ENCODE results near the gene AKT2. TPM values are rescaled to one million over a fixed set of nuclear protein-coding genes. Genes with fewer than 3 reads are reported as not detected.

Gene AKT2
- total RNA-seq, 1 donor from 2014 or later, result 91.2 TPM

DNA sequence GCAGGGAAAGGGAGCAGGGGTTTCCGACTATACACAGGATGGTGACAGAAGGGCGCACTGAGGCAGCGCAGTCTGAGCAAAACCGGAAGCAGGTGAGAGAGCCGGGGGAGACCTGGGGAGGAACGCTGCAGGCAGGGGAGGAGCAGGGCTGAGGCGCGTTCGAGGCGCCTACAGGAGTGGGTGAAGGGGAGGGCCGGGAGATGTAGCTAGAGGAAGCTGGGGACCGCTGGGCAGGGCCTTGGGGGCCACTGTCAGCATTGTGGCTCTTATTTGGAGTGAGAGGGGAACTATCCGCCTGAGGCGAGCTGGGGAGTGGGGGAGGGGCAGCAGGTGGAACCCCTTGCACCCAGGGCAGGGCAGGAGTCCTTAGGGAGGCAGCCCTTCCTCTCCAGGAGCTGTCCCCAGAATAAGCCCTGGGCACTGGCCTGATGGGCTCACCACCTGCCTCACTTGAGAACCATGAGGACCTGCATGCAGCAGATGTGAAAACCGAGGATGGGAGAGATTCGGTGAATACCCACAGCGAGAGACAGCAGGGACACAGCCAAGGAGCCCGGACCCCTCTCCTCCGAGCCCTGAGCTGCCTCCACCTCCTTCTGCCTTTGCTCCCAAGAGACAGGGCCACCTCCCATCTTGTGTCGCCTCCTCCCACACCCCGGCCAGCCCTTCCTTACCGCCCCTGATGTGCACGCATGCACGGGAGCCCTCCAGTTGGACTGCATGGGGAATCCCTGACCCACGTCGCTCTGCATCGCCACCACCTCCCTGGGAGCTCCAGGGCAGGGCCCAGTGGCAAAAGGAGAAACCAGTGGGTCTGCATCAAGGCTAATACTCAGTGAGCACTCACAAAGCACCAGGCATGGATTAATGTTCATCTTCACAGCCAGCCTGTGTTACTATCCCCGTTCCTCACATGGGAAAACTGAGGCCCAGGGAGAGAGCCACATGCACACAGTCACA is 10.3 kb downstream of the AKT2 start:
- no peak for DNase-seq (ENCODE audit: low read depth)

DNA sequence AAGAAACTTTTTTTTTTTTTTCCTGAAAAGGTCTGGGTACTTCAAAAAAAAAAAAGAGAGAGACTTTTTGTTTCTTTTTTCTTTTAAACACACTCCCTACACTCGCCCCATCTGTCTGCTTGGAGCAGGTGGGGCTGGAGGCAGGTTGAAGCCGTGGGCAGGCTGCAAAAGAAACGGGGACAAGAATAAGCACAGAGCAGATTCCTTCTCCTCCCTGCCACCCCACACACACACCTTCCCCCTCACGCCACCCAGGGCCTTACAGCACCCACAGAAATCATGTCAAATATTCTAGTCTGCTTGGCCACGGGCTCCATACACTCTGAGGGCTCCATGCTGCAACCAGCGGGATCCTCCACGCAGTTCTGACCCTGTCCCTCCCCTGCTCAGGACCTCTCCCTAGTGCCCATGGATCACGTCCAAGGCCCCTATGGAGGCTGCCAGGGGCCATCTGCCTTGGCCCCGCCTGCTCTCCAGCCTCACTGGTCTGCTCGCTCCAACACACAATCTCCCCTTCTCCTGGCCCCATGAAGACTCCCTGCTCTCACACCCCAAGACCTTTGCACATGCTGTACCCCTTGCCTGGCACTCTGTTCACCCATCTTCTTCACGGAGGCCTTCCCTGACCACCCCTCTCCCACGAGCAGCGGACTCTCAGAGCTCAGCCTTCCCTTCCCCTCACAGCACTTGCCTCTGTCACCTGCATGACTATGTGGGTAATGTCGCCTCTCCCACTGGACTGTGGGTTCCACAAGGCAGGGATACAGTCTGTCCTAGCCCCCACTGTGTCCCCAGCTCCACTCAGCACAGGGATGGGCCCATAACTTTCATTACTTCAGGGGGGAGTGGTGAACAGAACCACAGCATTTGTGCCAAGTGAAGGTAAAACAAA is 11.4 kb downstream of the AKT2 start:
- no peak for DNase-seq (ENCODE audit: low read depth)

DNA sequence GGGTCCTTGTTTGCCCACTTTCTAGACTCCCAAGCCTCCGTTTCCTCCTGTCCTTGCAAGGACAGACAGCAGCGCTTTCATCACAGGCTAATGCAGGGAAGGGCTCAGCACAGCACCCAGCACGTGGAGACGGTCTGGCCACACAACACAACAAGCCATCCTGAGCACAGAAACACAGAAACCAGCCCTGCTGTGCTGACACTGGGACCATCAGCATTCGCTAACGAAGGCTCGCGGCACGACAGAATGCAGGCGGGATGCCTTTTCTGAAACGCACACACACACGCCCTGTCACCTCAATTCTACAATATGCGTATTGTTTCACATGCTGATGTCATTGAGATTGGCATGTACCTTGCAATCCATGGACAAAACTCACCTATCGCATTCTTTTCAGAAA is 12.9 kb downstream of the AKT2 start:
- no peak for DNase-seq (ENCODE audit: low read depth)

DNA sequence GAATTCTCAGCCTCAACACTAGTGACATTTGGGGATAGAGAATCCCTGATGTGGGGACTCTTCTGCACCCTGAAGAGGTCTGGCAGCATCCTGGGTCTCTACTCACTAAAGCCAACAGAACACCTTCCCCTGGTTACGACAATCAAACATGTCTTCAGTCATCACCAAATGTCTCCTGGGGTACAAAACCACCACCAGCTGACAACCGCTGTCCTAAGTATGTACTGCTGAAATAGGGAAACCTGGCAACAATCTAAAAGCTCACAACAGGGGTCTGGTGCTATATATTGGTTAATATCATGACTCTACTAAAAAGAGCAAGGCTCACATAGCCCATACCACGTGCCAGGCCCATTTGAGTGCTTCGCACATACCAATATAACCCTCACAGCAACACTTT is 13.4 kb downstream of the AKT2 start:
- no peak for DNase-seq (ENCODE audit: low read depth)

DNA sequence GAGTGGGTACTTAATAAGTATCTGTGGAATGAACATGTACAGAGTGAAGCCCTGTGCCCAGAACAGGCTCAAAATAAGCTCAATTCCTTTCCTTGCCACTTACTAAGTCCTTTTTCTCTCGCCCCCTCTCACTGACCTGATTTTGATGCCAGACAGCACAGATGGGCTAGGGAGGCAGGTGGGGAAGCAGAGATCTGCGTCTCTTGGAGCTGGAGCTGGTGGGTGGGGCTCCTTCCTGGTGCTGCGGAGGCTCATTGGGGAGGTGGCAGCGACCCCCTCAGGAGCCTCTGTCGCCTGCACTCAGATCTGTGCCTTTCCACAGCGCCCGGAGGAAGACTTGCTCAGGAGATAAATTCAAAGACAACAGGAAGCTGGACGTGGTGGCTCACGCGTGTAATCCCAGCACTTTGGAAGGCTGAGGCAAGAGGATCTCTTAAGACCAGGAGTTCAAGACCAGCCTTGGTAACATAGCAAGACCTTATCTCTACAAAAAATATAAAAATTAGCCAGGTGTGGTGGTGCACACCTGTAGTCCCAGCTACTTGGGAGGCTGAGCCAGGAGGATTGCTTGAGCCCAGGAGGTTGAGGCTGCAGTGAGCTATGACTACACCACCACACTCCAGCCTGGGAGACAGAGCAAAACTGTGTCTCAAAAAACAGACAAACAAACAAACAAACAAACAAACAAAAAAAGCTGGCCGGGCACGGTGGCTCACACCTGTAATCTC is 14.6 kb downstream of the AKT2 start:
- DNase-seq (ENCODE audit: low read depth), result no peak

DNA sequence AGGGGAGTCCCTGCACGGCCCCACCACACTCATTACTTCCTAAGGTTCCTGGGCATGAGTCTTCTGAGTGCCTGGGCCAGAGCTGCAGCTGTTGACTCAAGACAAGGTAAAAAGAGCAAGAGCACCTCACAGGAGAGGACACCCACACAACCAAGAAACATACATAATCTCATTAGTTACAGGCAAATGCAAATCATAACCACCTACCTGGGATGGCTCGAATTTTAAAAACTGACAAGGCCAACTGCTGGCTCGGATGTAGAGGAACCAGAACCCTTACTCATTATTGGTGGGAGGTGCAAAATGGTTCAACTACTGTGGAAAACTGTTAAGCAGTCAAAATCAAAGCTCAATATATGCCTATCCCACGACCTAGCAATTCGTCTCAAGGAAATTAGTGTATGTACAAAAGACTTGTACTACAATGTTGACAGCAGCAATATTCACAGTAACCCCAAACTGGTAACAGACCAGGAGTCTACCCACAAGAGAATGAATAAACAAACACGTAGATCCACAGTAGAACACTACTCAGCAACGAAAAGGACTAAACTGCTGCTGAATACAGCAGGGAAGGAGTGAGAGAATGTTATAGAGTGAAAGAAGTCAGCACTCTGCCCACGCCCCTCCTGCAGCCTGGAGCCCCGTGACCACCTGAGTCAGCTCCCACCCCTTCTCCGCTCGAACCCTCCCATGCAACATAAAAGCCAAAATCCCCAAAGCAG is 15.8 kb downstream of the AKT2 start:
- no peak for DNase-seq (ENCODE audit: low read depth)

DNA sequence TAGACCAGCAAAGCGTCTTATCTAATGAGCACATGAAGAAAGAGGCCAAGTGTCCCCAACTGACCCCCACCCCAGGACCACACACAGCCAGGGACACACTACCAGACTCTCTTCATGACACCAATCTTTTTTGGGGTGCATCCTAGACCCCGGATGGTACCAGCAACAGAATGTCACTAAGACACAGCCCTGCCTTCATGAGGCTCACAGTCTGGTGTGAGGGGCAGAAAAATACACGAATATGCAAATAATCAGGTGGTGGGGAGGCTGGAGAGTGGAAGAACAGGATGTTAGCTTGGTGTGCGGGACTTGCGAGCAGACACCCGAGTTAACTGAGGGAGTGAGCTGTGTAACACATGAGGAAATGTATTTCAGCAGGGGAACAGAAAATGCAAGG is 17.5 kb downstream of the AKT2 start:
- DNase-seq (ENCODE audit: low read depth), result no peak

DNA sequence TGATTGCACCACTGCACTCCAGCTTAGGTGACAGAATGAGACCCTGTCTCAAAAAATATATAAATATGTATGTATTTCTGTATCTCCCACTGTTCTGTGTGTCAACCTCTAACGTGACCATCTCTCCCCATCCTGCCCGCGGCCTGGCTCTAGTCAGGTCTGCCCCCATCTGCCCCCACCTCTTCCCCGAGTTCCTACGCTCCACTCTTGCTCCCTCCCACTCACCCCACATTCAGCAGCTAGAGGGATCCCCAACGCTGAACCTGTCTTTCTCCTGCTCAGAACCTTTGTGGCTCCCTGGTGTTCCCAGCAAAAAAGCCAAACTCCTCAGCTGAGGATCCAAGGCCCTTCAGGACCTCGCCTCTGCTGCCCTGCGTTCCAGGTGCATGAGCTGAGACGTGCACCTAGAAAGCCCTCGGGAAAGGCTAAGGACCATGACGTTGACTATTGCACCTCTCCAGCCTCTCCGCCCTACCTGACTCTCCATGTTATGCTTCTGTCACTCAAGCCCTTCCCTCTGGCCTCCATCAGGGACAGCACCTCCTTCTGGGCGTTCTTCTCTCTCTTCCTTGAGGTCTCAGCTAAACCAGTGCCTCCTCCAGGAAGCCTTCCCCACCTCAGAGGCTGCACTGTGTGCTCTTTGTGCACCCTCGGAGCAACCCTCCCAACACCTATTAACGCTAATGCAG is 18.1 kb downstream of the AKT2 start:
- DNase-seq (ENCODE audit: low read depth), result no peak

DNA sequence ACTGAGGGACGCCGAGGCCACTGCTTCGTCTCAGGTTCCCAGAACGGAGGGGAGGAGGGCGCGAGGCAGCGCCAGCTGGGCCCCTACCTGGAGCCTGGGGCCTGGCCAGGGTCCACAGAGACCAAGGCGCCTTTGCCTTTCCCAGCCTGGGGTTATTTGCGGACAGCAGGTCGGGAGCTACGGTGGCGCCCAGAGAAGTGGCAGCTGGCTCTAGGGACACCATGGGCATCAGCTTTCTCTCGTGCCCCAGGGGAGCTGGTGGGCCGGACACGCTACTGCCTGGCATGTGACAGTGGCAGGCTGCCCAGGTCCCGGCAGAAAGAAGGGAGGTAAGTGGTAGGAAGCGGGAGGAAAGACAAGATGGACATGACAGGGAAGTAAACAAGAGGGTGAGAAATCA is 19.0 kb downstream of the AKT2 start:
- peak; percentile 48 for DNase-seq (ENCODE audit: low read depth)

DNA sequence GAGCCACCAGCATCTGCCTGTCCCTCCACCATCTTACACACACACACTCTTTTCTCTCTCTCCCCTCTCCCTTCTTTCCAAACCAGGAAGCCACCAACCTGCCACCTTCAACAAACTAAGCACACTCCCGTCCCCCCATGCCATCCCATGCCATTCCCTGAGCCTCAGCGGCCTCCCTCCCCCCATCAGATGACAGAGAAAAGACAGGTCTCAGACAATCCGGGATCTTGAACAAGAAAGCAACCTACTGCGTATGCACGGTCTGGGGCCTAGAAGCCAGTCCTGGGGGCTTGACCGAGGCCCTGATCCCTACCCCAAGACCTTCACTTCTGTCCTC is 19.4 kb downstream of the AKT2 start:
- DNase-seq (ENCODE audit: low read depth), result no peak

DNA sequence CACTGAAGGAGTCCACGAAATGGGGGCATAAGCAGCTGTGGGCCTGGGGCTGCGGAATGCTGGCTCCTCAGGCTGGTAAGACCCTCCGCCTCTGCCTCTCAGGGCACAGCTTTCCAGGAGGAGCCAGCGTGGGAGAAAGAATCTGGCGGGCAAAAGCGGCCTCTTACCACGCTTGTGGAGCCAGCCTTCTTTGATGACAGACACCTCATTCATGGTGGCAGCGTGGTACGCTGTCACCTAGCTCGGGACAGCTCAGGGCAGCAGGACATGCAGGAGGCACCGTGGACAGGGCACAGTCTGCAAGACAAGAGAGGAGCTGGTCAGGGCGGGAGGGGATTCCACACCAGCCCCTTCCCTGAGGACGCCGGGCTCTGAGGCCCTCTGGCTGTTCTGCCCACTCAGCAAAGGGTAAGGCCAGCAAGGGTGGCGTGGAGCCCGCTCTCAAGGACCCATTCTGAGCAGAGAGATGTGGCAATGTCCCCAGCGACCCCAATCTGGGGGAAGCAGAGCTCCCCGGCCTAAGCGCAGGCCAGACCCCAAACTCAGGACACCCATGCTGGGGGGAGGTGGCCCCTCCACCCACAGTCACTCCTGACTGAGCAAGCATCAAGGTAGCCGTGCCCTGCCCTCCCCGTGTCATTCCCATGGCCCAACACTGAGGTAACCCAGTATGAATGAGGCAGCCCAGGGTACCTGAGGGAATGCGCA is 19.9 kb downstream of the AKT2 start:
- no peak for DNase-seq (ENCODE audit: low read depth)

DNA sequence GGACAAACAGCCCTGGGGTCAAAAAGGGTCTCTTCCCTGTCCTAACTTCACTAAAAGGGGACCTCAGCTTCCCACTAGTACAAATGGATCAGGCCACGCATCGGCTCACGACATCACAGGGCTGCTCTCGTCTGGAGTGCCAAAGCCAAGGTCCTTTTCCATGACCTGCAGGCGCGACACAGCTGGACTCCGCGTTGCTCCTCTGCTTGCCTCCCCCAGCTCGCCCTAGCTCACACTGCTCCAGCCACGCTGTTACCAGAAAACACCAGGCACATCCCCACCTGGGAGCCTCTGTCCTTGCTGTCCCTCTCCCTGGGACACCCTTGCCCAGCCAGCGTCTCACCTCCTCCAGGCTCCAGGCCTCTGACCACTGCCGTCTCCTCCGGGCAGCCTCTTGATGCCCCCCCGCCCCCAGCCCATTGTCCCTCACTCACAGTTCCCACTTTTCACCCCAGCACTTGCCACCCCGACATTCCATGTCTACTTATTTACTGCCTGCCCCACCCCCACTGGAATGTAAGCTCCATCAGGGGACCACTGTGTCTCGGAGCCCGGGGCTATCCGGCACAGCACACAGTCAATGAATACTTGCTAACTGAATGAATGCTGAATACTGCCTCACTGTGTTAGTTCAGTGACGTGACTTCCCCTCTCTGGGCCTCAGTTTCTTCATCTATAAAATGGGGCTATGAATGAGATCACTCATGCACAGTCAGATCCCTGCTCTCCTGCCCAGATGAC is 20.7 kb downstream of the AKT2 start:
- DNase-seq (ENCODE audit: low read depth), result no peak

DNA sequence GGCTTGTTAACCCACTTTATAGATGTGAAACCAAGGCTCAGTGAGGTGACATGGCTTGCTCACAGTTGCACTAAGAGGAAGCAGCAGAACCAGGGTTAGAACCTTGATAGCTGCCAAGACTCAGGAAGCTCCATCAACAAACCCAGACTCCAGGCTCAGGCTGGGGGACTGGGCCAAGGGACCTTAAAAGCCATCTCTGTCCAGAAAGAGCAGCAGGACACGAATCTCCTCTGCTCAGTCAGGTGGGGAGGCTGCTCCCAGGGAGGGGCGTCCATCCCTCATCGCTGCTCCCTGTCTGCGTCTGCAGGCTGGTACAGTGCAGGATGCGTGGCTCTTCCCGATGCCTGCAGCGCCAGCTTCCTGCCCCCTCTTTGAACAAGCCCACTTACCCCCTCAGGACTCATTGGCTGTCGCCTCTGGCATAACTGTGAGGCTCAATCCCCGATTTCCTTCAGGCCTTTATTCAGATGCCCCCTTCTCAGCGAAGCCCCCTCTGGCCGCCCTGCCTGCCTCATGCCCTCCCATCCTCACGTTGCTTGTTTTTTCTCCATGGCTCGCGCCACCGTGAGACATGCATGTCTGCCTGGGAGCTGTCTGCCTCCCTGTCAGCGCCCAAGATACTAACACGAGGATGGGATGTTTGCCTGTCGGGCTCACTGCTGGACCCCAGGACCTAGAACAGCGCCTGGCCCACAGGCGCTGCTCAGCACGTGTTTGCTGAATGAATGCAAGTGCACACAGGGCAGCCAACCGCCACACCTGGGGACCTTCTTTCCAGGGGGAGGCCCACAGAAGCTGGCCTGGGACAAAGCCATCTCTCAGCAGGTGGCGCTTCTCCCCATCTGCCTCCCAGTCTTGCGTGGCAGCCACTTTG is 21.5 kb downstream of the AKT2 start:
- no peak for DNase-seq (ENCODE audit: low read depth)

DNA sequence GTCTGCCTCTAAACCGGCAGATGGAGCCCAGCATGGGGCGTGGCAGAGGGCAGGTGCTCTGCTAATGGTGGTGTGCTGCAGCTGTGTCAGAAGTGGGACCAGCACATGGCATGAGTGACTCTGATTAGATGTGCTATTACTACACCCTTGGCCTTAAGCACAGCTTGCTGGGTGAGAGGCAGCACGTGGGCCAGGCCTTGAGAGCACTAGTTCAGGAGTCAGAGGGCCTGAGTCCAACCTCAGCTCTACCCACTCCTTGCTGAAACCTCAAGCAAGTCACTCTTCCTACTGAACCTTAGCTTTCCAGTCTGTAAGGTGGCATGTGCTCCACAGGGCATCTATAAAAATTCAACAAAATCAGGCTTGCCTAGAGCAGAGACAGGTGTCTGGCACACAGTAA is 22.7 kb downstream of the AKT2 start:
- DNase-seq (ENCODE audit: low read depth), result no peak

DNA sequence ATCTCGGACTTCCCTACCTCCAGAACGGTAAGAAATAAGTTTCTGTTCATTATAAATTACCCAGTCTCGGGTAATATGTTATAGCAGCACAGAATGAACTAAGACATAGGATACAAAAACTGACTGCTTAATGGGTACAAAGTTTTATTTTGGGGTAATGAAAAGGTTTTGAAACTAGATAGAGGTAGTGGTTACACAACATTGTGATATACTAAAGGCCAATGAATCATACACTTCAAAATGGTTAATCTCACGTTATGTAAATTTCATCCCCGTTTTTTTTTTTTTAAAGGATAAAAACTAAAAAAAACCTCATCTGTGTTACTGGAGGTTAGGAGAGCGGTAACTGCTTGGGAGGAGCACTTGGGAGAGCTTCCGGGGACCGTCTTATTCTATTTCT is 23.5 kb downstream of the AKT2 start:
- DNase-seq (ENCODE audit: low read depth), result no peak

DNA sequence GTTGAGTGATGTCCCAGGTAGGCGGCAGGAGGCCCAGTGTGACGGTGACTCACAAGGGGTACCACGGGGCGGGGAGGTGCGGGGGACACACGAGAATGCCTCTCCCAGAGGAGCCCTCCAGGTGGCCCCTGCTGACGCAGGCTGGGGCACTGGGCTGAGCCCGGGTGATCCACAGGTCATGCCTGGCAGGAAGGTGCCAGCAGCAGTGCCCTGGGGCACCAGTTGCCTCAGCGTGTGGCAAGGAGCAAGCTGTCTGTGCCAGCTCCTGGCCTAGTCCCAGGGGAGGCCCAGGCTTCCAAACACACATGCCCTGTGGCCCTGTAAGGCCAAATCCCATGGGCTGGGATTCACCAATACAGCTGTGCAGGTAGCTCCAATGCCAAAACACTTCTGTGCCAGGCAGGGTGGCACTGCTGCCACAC is 28.0 kb downstream of the AKT2 start:
- DNase-seq (ENCODE audit: low read depth), result peak; percentile 25

DNA sequence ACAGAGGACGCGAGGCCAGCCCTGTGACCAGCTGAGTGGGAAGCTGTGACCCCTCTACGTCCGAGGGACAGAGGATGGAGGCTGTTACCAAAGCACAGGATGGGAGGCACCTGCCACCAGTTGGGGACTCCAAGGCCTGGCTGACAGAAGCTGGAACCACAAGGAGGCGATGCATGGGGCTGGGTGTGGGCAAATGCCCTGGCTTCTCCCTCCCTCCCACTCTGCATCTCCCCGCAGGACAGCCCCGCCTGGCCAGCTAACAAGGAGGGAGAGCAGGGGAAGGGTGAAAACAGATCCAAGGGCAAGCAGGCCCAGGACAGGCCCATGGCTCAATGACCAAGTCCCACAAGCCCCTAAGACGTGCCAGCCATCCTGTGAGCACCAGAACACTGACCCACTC is 28.6 kb downstream of the AKT2 start:
- DNase-seq (ENCODE audit: low read depth), result no peak

DNA sequence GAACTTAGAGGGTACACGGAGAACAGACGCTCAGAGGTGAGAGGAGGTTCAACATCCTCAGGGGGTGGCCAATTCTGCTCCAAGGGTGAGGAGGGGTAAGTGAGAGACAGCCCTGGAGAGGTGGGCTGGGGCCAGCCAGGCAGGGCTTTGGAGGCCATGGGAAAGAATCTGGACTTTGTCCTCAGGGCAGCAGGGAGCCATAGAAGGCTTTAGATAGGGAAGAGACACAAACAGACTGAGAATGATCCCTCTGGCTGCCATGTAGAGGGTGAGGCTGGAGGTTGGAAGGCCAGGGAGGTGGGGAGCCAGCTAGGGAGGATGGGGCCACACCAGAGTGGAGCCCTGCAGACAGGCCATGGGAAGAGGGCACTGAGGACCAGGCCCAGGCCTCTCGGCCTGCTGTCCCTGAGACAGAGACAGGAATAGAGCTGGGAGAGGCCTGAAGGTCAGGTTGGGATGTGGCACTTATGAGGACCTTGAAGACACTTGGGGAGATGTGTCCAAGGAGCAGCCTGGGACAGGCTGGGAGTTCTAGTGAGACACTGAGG is 29.5 kb downstream of the AKT2 start:
- DNase-seq (ENCODE audit: low read depth), result no peak

Data from myocyte (in vitro differentiated cells).